ENCODE data around the gene ZMIZ1. TPM values are rescaled to one million over a fixed set of nuclear protein-coding genes. Genes with fewer than 3 reads are reported as not detected.

The ZMIZ1 gene
- polyA plus RNA-seq, 1 donor = 40.1 TPM

GRCh38 chr10:79252450-79252849 is 183.7 kb downstream of the ZMIZ1 start:
- WGBS (ENCODE audit: insufficient coverage, low lambda C conversion rate) = no CpG with 5 or more reads among the region's 5 CpGs
- Histone ChIP-seq H3K4me3 (ENCODE audit: low read length) (no peak overlapping the region), H3K27me3 (ENCODE audit: control insufficient read depth, insufficient read depth, low read length) (no peaks in the 10 kb centered on the region), H3K9me3 (ENCODE audit: control insufficient read depth, low read depth, low read length) (no peaks in the 10 kb centered on the region), H3K4me1 (ENCODE audit: control insufficient read depth, insufficient read depth, low read length) (no peaks in the 10 kb centered on the region), H3K36me3 (ENCODE audit: control insufficient read depth, insufficient read depth, low read length) (peaks cover 19% of the 10 kb centered on the region), H3K27ac (ENCODE audit: low read length) (no peak overlapping the region)
- no peak for DNase-seq

- Histone ChIP-seq H3K27me3 (ENCODE audit: control insufficient read depth, insufficient read depth, low read length) (no peaks in the 10 kb centered on the region), H3K9me3 (ENCODE audit: control insufficient read depth, low read depth, low read length) (no peaks in the 10 kb centered on the region), H3K4me1 (ENCODE audit: control insufficient read depth, insufficient read depth, low read length) (no peaks in the 10 kb centered on the region), H3K4me3 (ENCODE audit: low read length) (no peak overlapping the region), H3K36me3 (ENCODE audit: control insufficient read depth, insufficient read depth, low read length) (peaks cover 24% of the 10 kb centered on the region), H3K27ac (ENCODE audit: low read length) (no peak overlapping the region)
- DNase-seq = no peak
- WGBS (ENCODE audit: insufficient coverage, low lambda C conversion rate) = no CpG with 5 or more reads among the region's 4 CpGs
Observed at GRCh38 chr10:79252971-79253370, 184.2 kb downstream of the ZMIZ1 start.

- H3K4me1 ChIP-seq (ENCODE audit: control insufficient read depth, insufficient read depth, low read length) = no peaks in the 10 kb centered on the region
Observed at GRCh38 chr10:79253704-79254103, 184.9 kb downstream of the ZMIZ1 start.

GRCh38 chr10:79254333-79255006 is 185.7 kb downstream of the ZMIZ1 start:
- Histone ChIP-seq H3K36me3 (ENCODE audit: control insufficient read depth, insufficient read depth, low read length) (peaks cover 22% of the 10 kb centered on the region), H3K4me1 (ENCODE audit: control insufficient read depth, insufficient read depth, low read length) (no peaks in the 10 kb centered on the region), H3K9me3 (ENCODE audit: control insufficient read depth, low read depth, low read length) (no peaks in the 10 kb centered on the region), H3K27me3 (ENCODE audit: control insufficient read depth, insufficient read depth, low read length) (no peaks in the 10 kb centered on the region), H3K27ac (ENCODE audit: low read length) (no peak overlapping the region), H3K4me3 (ENCODE audit: low read length) (no peak overlapping the region)
- DNase-seq = no peak
- 80% methylated on average over 1 of the region's 18 CpGs for WGBS (ENCODE audit: insufficient coverage, low lambda C conversion rate)

More at GRCh38 chr10:79253704-79254103, 184.9 kb downstream of the ZMIZ1 start:
- Histone ChIP-seq H3K36me3 (ENCODE audit: control insufficient read depth, insufficient read depth, low read length) (peaks cover 22% of the 10 kb centered on the region), H3K27me3 (ENCODE audit: control insufficient read depth, insufficient read depth, low read length) (no peaks in the 10 kb centered on the region), H3K4me3 (ENCODE audit: low read length) (no peak overlapping the region), H3K27ac (ENCODE audit: low read length) (no peak overlapping the region), H3K9me3 (ENCODE audit: control insufficient read depth, low read depth, low read length) (no peaks in the 10 kb centered on the region)
- no CpG with 5 or more reads among the region's 3 CpGs for WGBS (ENCODE audit: insufficient coverage, low lambda C conversion rate)
- no peak for DNase-seq

- Histone ChIP-seq H3K9me3 (ENCODE audit: control insufficient read depth, low read depth, low read length) (no peaks in the 10 kb centered on the region), H3K27me3 (ENCODE audit: control insufficient read depth, insufficient read depth, low read length) (no peaks in the 10 kb centered on the region), H3K4me1 (ENCODE audit: control insufficient read depth, insufficient read depth, low read length) (no peaks in the 10 kb centered on the region), H3K27ac (ENCODE audit: low read length) (no peak overlapping the region), H3K4me3 (ENCODE audit: low read length) (no peak overlapping the region), H3K36me3 (ENCODE audit: control insufficient read depth, insufficient read depth, low read length) (peaks cover 22% of the 10 kb centered on the region)
- WGBS (ENCODE audit: insufficient coverage, low lambda C conversion rate) = no CpG with 5 or more reads among the region's 10 CpGs
- DNase-seq = no peak
Observed at GRCh38 chr10:79255007-79255507, 186.3 kb downstream of the ZMIZ1 start.

GRCh38 chr10:79256264-79256806 is 187.6 kb downstream of the ZMIZ1 start:
- H3K27me3 ChIP-seq (ENCODE audit: control insufficient read depth, insufficient read depth, low read length) = no peaks in the 10 kb centered on the region
- H3K36me3 ChIP-seq (ENCODE audit: control insufficient read depth, insufficient read depth, low read length) = peaks cover 22% of the 10 kb centered on the region
- no peak for DNase-seq
- no CpG with 5 or more reads among the region's 3 CpGs for WGBS (ENCODE audit: insufficient coverage, low lambda C conversion rate)
- no peak overlapping the region for H3K4me3 ChIP-seq (ENCODE audit: low read length)
- no peaks in the 10 kb centered on the region for H3K9me3 ChIP-seq (ENCODE audit: control insufficient read depth, low read depth, low read length)
- no peak overlapping the region for H3K27ac ChIP-seq (ENCODE audit: low read length)
- peaks cover 3% of the 10 kb centered on the region for H3K4me1 ChIP-seq (ENCODE audit: control insufficient read depth, insufficient read depth, low read length)

GRCh38 chr10:79258894-79259293 is 190.1 kb downstream of the ZMIZ1 start:
- Histone ChIP-seq H3K9me3 (ENCODE audit: control insufficient read depth, low read depth, low read length) (no peaks in the 10 kb centered on the region), H3K36me3 (ENCODE audit: control insufficient read depth, insufficient read depth, low read length) (peaks cover 37% of the 10 kb centered on the region), H3K4me1 (ENCODE audit: control insufficient read depth, insufficient read depth, low read length) (peaks cover 3% of the 10 kb centered on the region), H3K27ac (ENCODE audit: low read length) (no peak overlapping the region), H3K4me3 (ENCODE audit: low read length) (no peak overlapping the region), H3K27me3 (ENCODE audit: control insufficient read depth, insufficient read depth, low read length) (no peaks in the 10 kb centered on the region)
- WGBS (ENCODE audit: insufficient coverage, low lambda C conversion rate) = no CpG with 5 or more reads among the region's 10 CpGs
- DNase-seq = no peak

GRCh38 chr10:79259834-79260233 is 191.1 kb downstream of the ZMIZ1 start:
- no peaks in the 10 kb centered on the region for H3K27me3 ChIP-seq (ENCODE audit: control insufficient read depth, insufficient read depth, low read length)
- H3K4me3 ChIP-seq (ENCODE audit: low read length) = no peak overlapping the region
- WGBS (ENCODE audit: insufficient coverage, low lambda C conversion rate) = 89% methylated on average over 3 of the region's 7 CpGs
- peaks cover 38% of the 10 kb centered on the region for H3K36me3 ChIP-seq (ENCODE audit: control insufficient read depth, insufficient read depth, low read length)
- no peaks in the 10 kb centered on the region for H3K9me3 ChIP-seq (ENCODE audit: control insufficient read depth, low read depth, low read length)
- no peak for DNase-seq
- no peak overlapping the region for H3K27ac ChIP-seq (ENCODE audit: low read length)
- H3K4me1 ChIP-seq (ENCODE audit: control insufficient read depth, insufficient read depth, low read length) = peaks cover 3% of the 10 kb centered on the region

- Histone ChIP-seq H3K9me3 (ENCODE audit: control insufficient read depth, low read depth, low read length) (no peaks in the 10 kb centered on the region), H3K4me3 (ENCODE audit: low read length) (no peak overlapping the region), H3K27me3 (ENCODE audit: control insufficient read depth, insufficient read depth, low read length) (no peaks in the 10 kb centered on the region), H3K36me3 (ENCODE audit: control insufficient read depth, insufficient read depth, low read length) (peaks cover 35% of the 10 kb centered on the region), H3K27ac (ENCODE audit: low read length) (peak overlapping the region; percentile 54), H3K4me1 (ENCODE audit: control insufficient read depth, insufficient read depth, low read length) (peaks cover 3% of the 10 kb centered on the region)
- peak; percentile 50 to 65 for DNase-seq
- no CpG with 5 or more reads among the region's 24 CpGs for WGBS (ENCODE audit: insufficient coverage, low lambda C conversion rate)
Observed at GRCh38 chr10:79260811-79261740, 192.3 kb downstream of the ZMIZ1 start.

- Histone ChIP-seq H3K4me1 (ENCODE audit: control insufficient read depth, insufficient read depth, low read length) (peaks cover 7% of the 10 kb centered on the region), H3K9me3 (ENCODE audit: control insufficient read depth, low read depth, low read length) (no peaks in the 10 kb centered on the region), H3K27me3 (ENCODE audit: control insufficient read depth, insufficient read depth, low read length) (no peaks in the 10 kb centered on the region), H3K27ac (ENCODE audit: low read length) (no peak overlapping the region), H3K4me3 (ENCODE audit: low read length) (no peak overlapping the region), H3K36me3 (ENCODE audit: control insufficient read depth, insufficient read depth, low read length) (peaks cover 28% of the 10 kb centered on the region)
- no CpG with 5 or more reads among the region's 3 CpGs for WGBS (ENCODE audit: insufficient coverage, low lambda C conversion rate)
- no peak for DNase-seq
Observed at GRCh38 chr10:79262131-79262530, 193.4 kb downstream of the ZMIZ1 start.
